GM19438 (cell line): ENCODE measurements around the gene SNAP25.

Source experiments
- ATAC-seq: cut with Tn5 transposase; IDR thresholded peaks from one replicate; pipeline ENCODE4 v1.9.1; 2021; ENCODE audit warnings: low read depth; ENCODE audit not compliant: unreplicated experiment

The SNAP25 gene

GRCh38 chr20:10297684-10298240 lies 79.1 kb downstream of the SNAP25 start:
- no peak for ATAC-seq

- no peak for ATAC-seq
Measured at GRCh38 chr20:10300582-10301446, 82.2 kb downstream of the SNAP25 start.

GRCh38 chr20:10303852-10304251 lies 85.2 kb downstream of the SNAP25 start:
- ATAC-seq = no peak

GRCh38 chr20:10304471-10305046 lies 85.9 kb downstream of the SNAP25 start:
- no peak for ATAC-seq

GRCh38 chr20:10306440-10307358 lies 88.1 kb downstream of the SNAP25 start:
- no peak for ATAC-seq

- no peak for ATAC-seq
Measured at GRCh38 chr20:10307359-10307735, 88.7 kb downstream of the SNAP25 start.

GRCh38 chr20:10308652-10309051 lies 90.0 kb downstream of the SNAP25 start:
- ATAC-seq = no peak

- ATAC-seq = no peak
Measured at GRCh38 chr20:10309326-10309725, 90.7 kb downstream of the SNAP25 start.

GRCh38 chr20:10312111-10312510 lies 93.5 kb downstream of the SNAP25 start:
- ATAC-seq = no peak

- no peak for ATAC-seq
Measured at GRCh38 chr20:10313215-10313614, 94.6 kb downstream of the SNAP25 start.

GRCh38 chr20:10313701-10314100 lies 95.1 kb downstream of the SNAP25 start:
- no peak for ATAC-seq

- no peak for ATAC-seq
Measured at GRCh38 chr20:10314198-10314597, 95.6 kb downstream of the SNAP25 start.

GRCh38 chr20:10315138-10315537 lies 96.5 kb downstream of the SNAP25 start:
- ATAC-seq = no peak

- no peak for ATAC-seq
Measured at GRCh38 chr20:10316582-10316981, 98.0 kb downstream of the SNAP25 start.

- no peak for ATAC-seq
Measured at GRCh38 chr20:10318291-10319024, 99.8 kb downstream of the SNAP25 start.

- no peak for ATAC-seq
Measured at GRCh38 chr20:10319855-10320254, 101.2 kb downstream of the SNAP25 start.

- ATAC-seq = no peak
Measured at GRCh38 chr20:10321138-10321717, 102.6 kb downstream of the SNAP25 start.

GRCh38 chr20:10322073-10323012 lies 103.7 kb downstream of the SNAP25 start:
- no peak for ATAC-seq

- ATAC-seq = no peak
Measured at GRCh38 chr20:10323729-10324128, 105.1 kb downstream of the SNAP25 start.
